WTC11 (cell line): Measurements from ENCODE around the gene ZBTB34. TPM values are rescaled to one million over a fixed set of nuclear protein-coding genes. Genes with fewer than 3 reads are reported as not detected.
A peak's percentile ranks its signal among the peaks of the same experiment; 100 is the strongest.

ENCODE experiments used
- ATAC-seq: fragments of 200-7000 bp; cut with Tn5 transposase; 2 replicates; pipeline ENCODE4 v1.10.0; 2021; ENCODE audit warnings: mild to moderate bottlenecking, moderate library complexity
- CTCF ChIA-PET: fragments of 300-600 bp; sonication (Branson Sonifier 250); formaldehyde crosslinking; loops from one replicate; lab custom pipeline; 2021; ENCODE audit warnings: antibody characterized with exemption; lab: Charles Lee
- POLR2A ChIA-PET: fragments of 350-600 bp; sonication (Branson Sonifier 250); formaldehyde crosslinking; loops from one replicate; lab custom pipeline; 2021; ENCODE audit warnings: antibody characterized with exemption; lab: Charles Lee
- DNase-seq: peaks from one replicate; pipeline ENCODE4 v3.0.0; 2021; ENCODE audit warnings: low spot score
- H3K27ac Mint-ChIP-seq: 2 replicates; pipeline ENCODE4 v1.8.0; 2021; ENCODE audit warnings: mixed read lengths
- H3K27me3 Mint-ChIP-seq: 2 replicates; pipeline ENCODE4 v1.8.0; 2021; ENCODE audit warnings: low read depth, mild to moderate bottlenecking, moderate library complexity, mixed read lengths
- H3K36me3 Mint-ChIP-seq: 2 replicates; pipeline ENCODE4 v1.8.0; 2021; ENCODE audit warnings: mixed read lengths
- H3K4me1 Mint-ChIP-seq: 2 replicates; pipeline ENCODE4 v1.8.0; 2022; ENCODE audit warnings: mixed read lengths
- H3K4me3 Mint-ChIP-seq: 2 replicates; pipeline ENCODE4 v1.8.0; 2021; ENCODE audit warnings: mild to moderate bottlenecking, moderate library complexity, mixed read lengths
- H3K9me3 Mint-ChIP-seq: 2 replicates; pipeline ENCODE4 v1.8.0; 2021; ENCODE audit warnings: mixed read lengths
- CBFB ChIP-seq: sonication (generic); formaldehyde crosslinking; IDR thresholded peaks from 2 replicates; pipeline ENCODE4 v1.8.1; 2022; ENCODE audit warnings: mild to moderate bottlenecking, low read depth, missing genetic modification reagents
- GRHL2 ChIP-seq: fragments of 250-450 bp; sonication (Bioruptor Pico); IDR thresholded peaks from 2 replicates; pipeline ENCODE4 v1.8.0; 2022; ENCODE audit warnings: mild to moderate bottlenecking, moderate library complexity; ENCODE audit not compliant: insufficient replicate concordance, severe bottlenecking
- PRRX2 ChIP-seq: fragments of 250-450 bp; sonication (Bioruptor Pico); IDR thresholded peaks from 2 replicates; pipeline ENCODE4 v1.8.0; 2021; ENCODE audit warnings: mild to moderate bottlenecking
- RORB ChIP-seq: fragments of 250-450 bp; sonication (Bioruptor Pico); IDR thresholded peaks from 2 replicates; pipeline ENCODE4 v1.9.0; 2021; ENCODE audit warnings: mild to moderate bottlenecking
- SMAD3 ChIP-seq: sonication (generic); formaldehyde crosslinking; IDR thresholded peaks from 2 replicates; pipeline ENCODE4 v1.8.0; 2022; ENCODE audit warnings: missing genetic modification reagents, mild to moderate bottlenecking, borderline replicate concordance
- SMAD4 ChIP-seq: sonication (generic); formaldehyde crosslinking; IDR thresholded peaks from 2 replicates; pipeline ENCODE4 v1.8.0; 2022; ENCODE audit warnings: mild to moderate bottlenecking, missing genetic modification reagents
- SOX15 ChIP-seq: fragments of 250-450 bp; sonication (Bioruptor Pico); IDR thresholded peaks from 2 replicates; pipeline ENCODE4 v1.9.0; 2021; ENCODE audit warnings: mild to moderate bottlenecking
- STAT6 ChIP-seq: sonication (generic); formaldehyde crosslinking; conservative IDR thresholded peaks from 2 replicates; pipeline ENCODE4 v1.8.1; 2023; ENCODE audit warnings: mild to moderate bottlenecking, low read depth, missing genetic modification reagents, moderate library complexity
- TCF7 ChIP-seq: sonication (generic); formaldehyde crosslinking; IDR thresholded peaks from 2 replicates; pipeline ENCODE4 v1.8.0; 2022; ENCODE audit warnings: mild to moderate bottlenecking, low read depth, missing genetic modification reagents, moderate library complexity
- TEAD4 ChIP-seq: sonication (generic); formaldehyde crosslinking; IDR thresholded peaks from 2 replicates; pipeline ENCODE4 v1.8.0; 2022; ENCODE audit warnings: mild to moderate bottlenecking, missing genetic modification reagents
- TP53 ChIP-seq: sonication (generic); formaldehyde crosslinking; IDR thresholded peaks from 2 replicates; pipeline ENCODE4 v1.8.1; 2023; ENCODE audit warnings: mild to moderate bottlenecking, missing genetic modification reagents
- ZMAT4 ChIP-seq: fragments of 250-450 bp; sonication (Bioruptor Pico); IDR thresholded peaks from 2 replicates; pipeline ENCODE4 v1.9.0; 2021; ENCODE audit warnings: mild to moderate bottlenecking
- ZNF425 ChIP-seq: fragments of 250-450 bp; sonication (Bioruptor Pico); conservative IDR thresholded peaks from 2 replicates; pipeline ENCODE4 v1.9.0; 2021; ENCODE audit warnings: mild to moderate bottlenecking
- total RNA-seq: library from RNA; stranded (reverse); gene quantifications from 3 replicates; pipeline ENCODE4 v1.2.3, GENCODE V29; 2021
- TF ChIP-seq, protein P1 (sequence below): sonication (generic); formaldehyde crosslinking; IDR thresholded peaks from 2 replicates; pipeline ENCODE4 v1.8.1; 2023; ENCODE audit warnings: mild to moderate bottlenecking, moderate library complexity, missing genetic modification reagents
- TF ChIP-seq, protein P2 (sequence below): sonication (generic); formaldehyde crosslinking; IDR thresholded peaks from 2 replicates; pipeline ENCODE4 v1.8.1; 2022; ENCODE audit warnings: low read depth, mild to moderate bottlenecking, moderate library complexity, missing genetic modification reagents, borderline replicate concordance
- TF ChIP-seq, protein P3 (sequence below): sonication (generic); formaldehyde crosslinking; conservative IDR thresholded peaks from 2 replicates; pipeline ENCODE4 v1.8.1; 2022; ENCODE audit warnings: mild to moderate bottlenecking, missing genetic modification reagents
- TF ChIP-seq, protein P4 (sequence below): sonication (generic); formaldehyde crosslinking; IDR thresholded peaks from 2 replicates; pipeline ENCODE4 v1.8.0; 2022; ENCODE audit warnings: mild to moderate bottlenecking, missing genetic modification reagents
- TF ChIP-seq, protein P5 (sequence below): fragments of 250-450 bp; sonication (Bioruptor Pico); IDR thresholded peaks from 2 replicates; pipeline ENCODE4 v2.1.2; 2022; ENCODE audit warnings: mild to moderate bottlenecking, moderate library complexity

ZBTB34 gene
- total RNA-seq, 1 experiment from 2014 or later: 18.4 TPM

DNA sequence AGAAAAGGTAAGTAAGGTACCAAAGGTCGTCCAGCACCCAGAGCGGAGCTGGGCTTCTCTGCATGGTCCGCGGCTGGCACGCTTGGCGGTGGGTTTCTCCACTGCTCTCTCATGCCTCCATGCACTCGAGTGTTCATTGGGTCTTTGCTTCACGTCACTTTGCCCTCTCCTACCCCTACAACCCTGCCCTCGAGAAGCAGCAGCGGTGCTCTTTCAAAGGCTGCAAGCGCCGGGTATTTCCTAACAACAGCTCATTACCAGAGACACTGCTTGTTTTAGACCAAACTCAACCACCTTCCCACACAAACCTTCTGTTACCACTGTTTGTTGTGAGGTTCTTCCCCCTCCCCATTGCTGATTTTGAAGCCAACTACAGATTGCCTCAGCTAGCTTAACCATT, 21.5 kb upstream of the ZBTB34 start (continued):
- no peak for TF ChIP-seq ZNF425 (CRISPR knock-in tag)

GRCh38 chr9:126839301-126839700, 21.1 kb upstream of the ZBTB34 start:
- ChIA-PET POLR2A (no interaction called here), CTCF (interaction anchor here (1.0 kb wide), 1 partner anchor 134 kb away, joined by 4 read pairs; no protein-coding TSS in a partner anchor)
- peaks cover 13% of the 10 kb centered on the region for H3K36me3 Mint-ChIP-seq
- no peak overlapping the region for H3K27ac Mint-ChIP-seq
- H3K27me3 Mint-ChIP-seq: no peaks in the 10 kb centered on the region
- H3K4me1 Mint-ChIP-seq: 0 out of 2 replicates have a peak, but pooled peaks cover 3% of the 10 kb centered on the region
- no peak for DNase-seq
- ATAC-seq: no peak
- no peak for TF ChIP-seq CBFB (CRISPR knock-in tag)
- no peak for TF ChIP-seq ZMAT4 (CRISPR knock-in tag)
- no peak for TF ChIP-seq PRRX2 (CRISPR knock-in tag)
- no peak for TF ChIP-seq SMAD3 (CRISPR knock-in tag)
- no peak for TF ChIP-seq TCF7 (CRISPR knock-in tag)
- TF ChIP-seq, protein P1, sequence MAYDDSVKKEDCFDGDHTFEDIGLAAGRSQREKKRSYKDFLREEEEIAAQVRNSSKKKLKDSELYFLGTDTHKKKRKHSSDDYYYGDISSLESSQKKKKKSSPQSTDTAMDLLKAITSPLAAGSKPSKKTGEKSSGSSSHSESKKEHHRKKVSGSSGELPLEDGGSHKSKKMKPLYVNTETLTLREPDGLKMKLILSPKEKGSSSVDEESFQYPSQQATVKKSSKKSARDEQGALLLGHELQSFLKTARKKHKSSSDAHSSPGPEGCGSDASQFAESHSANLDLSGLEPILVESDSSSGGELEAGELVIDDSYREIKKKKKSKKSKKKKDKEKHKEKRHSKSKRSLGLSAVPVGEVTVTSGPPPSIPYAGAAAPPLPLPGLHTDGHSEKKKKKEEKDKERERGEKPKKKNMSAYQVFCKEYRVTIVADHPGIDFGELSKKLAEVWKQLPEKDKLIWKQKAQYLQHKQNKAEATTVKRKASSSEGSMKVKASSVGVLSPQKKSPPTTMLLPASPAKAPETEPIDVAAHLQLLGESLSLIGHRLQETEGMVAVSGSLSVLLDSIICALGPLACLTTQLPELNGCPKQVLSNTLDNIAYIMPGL (CRISPR knock-in tag): no peak
- no peak for TF ChIP-seq TEAD4 (CRISPR knock-in tag)
- no peak for TF ChIP-seq GRHL2 (CRISPR knock-in tag)
- TF ChIP-seq, protein P2, sequence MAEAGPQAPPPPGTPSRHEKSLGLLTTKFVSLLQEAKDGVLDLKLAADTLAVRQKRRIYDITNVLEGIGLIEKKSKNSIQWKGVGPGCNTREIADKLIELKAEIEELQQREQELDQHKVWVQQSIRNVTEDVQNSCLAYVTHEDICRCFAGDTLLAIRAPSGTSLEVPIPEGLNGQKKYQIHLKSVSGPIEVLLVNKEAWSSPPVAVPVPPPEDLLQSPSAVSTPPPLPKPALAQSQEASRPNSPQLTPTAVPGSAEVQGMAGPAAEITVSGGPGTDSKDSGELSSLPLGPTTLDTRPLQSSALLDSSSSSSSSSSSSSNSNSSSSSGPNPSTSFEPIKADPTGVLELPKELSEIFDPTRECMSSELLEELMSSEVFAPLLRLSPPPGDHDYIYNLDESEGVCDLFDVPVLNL: no peak
- TF ChIP-seq, protein P3, sequence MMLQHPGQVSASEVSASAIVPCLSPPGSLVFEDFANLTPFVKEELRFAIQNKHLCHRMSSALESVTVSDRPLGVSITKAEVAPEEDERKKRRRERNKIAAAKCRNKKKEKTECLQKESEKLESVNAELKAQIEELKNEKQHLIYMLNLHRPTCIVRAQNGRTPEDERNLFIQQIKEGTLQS (CRISPR knock-in tag): no peak
- no peak for TF ChIP-seq SOX15
- no peak for TF ChIP-seq SMAD4 (CRISPR knock-in tag)
- TF ChIP-seq RORB (CRISPR knock-in tag): no peak
- no peaks in the 10 kb centered on the region for H3K9me3 Mint-ChIP-seq
- no peak overlapping the region for H3K4me3 Mint-ChIP-seq

DNA sequence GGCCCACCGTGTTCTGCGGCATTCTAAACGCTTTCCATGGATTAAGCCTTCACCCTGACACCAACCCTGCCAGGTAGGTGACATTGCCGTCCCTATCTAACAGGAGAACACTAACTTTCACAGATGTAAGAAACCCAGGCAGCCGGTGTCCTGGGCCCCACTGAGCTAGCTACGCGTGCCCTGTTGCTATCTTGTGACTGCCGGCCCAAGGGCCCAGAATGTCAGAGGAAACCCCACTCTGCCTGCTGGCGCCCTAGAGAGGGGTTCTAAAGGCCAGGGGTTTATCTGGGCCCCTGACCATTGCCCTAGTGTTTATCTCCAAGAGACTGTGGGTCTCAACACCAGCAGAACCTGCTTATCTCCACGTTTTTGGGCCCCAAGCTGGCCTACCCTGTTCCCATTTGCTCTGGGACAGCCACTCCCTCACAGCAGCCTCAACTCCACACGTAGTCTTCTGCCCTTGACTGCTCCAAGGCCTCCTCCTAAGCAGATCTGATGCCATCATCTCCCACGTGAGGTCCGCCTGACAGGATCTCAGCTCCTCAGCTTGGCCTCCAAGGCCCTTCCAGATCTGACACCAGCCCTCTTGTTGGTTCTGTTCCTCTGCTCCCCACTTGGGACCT, 18.1 kb upstream of the ZBTB34 start:
- no peak overlapping the region for H3K4me3 Mint-ChIP-seq
- H3K4me1 Mint-ChIP-seq: 0 out of 2 replicates have a peak, but pooled peaks cover 3% of the 10 kb centered on the region
- DNase-seq: no peak
- ChIA-PET CTCF (interaction anchor here (0.7 kb wide), 1 partner anchor 67 kb away, joined by 3 read pairs; no protein-coding TSS in a partner anchor), POLR2A (interaction anchor here (0.6 kb wide), 1 partner anchor 31 kb away, joined by 5 read pairs; no protein-coding TSS in a partner anchor)
- peak overlapping the region; percentile 40; the same call in 1 of the 2 replicates for H3K27ac Mint-ChIP-seq
- no peaks in the 10 kb centered on the region for H3K36me3 Mint-ChIP-seq
- H3K9me3 Mint-ChIP-seq: no peaks in the 10 kb centered on the region
- ATAC-seq: no peak
- no peaks in the 10 kb centered on the region for H3K27me3 Mint-ChIP-seq
- TF ChIP-seq, protein P4, sequence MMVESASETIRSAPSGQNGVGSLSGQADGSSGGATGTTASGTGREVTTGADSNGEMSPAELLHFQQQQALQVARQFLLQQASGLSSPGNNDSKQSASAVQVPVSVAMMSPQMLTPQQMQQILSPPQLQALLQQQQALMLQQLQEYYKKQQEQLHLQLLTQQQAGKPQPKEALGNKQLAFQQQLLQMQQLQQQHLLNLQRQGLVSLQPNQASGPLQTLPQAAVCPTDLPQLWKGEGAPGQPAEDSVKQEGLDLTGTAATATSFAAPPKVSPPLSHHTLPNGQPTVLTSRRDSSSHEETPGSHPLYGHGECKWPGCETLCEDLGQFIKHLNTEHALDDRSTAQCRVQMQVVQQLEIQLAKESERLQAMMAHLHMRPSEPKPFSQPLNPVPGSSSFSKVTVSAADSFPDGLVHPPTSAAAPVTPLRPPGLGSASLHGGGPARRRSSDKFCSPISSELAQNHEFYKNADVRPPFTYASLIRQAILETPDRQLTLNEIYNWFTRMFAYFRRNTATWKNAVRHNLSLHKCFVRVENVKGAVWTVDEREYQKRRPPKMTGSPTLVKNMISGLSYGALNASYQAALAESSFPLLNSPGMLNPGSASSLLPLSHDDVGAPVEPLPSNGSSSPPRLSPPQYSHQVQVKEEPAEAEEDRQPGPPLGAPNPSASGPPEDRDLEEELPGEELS (CRISPR knock-in tag): no peak
- no peak for TF ChIP-seq GRHL2 (CRISPR knock-in tag)
- TF ChIP-seq, protein P5, sequence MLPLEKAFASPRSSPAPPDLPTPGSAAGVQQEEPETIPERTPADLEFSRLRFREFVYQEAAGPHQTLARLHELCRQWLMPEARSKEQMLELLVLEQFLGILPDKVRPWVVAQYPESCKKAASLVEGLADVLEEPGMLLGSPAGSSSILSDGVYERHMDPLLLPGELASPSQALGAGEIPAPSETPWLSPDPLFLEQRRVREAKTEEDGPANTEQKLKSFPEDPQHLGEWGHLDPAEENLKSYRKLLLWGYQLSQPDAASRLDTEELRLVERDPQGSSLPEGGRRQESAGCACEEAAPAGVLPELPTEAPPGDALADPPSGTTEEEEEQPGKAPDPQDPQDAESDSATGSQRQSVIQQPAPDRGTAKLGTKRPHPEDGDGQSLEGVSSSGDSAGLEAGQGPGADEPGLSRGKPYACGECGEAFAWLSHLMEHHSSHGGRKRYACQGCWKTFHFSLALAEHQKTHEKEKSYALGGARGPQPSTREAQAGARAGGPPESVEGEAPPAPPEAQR (CRISPR knock-in tag): no peak
- TF ChIP-seq STAT6 (CRISPR knock-in tag): no peak
- TF ChIP-seq TP53 (CRISPR knock-in tag): no peak
- TF ChIP-seq TCF7 (CRISPR knock-in tag): no peak
